Measurements from ENCODE around the gene LEKR1. TPM values are rescaled to one million over a fixed set of nuclear protein-coding genes. Genes with fewer than 3 reads are reported as not detected.
A peak's percentile ranks its signal among the peaks of the same experiment; 100 is the strongest.

The LEKR1 gene
- total and polyA plus RNA-seq, 9 of the 15 experiments (the other 6 are each of a cell fraction or from before 2014, with no cell fraction given): 0.76 to 1.8 (median 1.2) TPM

DNA sequence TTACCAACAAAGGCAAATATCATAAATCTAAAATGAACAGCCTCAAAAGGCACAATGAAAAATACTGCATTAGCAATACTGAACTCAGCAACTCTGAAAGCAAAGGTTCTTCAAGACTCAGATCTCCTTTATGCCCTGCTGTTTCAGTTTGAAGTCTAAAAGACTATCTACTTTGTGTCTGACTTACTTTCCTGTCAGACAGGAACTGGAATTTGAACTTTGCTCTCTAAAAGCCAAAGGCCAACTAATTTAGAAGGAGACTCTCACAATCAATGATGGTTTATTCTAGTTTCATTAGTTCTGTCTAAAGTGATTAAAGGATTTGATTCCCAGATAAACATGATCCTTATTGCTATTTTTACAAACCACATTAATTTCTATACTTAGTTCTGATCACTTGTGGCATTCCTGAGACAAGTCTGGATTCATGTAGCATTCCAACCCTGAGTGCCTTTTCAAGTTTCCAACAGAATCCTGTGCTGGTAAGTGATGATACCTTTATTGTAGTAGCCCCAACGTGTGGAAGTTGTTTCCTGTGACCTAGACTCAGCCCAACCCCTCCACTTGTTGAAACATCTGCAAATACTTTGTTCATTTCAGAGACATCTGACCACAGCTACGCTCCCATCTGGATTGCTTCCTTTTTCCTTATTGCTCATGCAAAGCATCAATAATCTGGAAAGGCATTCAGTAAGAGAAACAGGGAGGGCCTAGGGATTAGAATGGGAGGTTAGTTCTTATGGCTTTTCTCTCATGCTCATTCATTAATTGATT is 14.9 kb upstream of the LEKR1 start:
- no peak overlapping the region for H3K4me3 ChIP-seq
- ChIA-PET POLR2A (no interaction called here), CTCF (ENCODE audit: low intra/inter-chr PET ratio) (no interaction called here)
- H3K27ac ChIP-seq (ENCODE audit: extremely low read depth, low read depth, low read length): no peak overlapping the region
- intact Hi-C loops (cut with micrococcal nuclease): loop anchor here (5.0 to 10.0 kb wide), 2 partner anchors 134 to 256 kb away; partner anchors contain the start of gene SSR3
- TF ChIP-seq NR2C1 (IDR thresholded peaks at IDR 0.05): no peak
- TF ChIP-seq NR2C1 (tag; IDR thresholded peaks at IDR 0.05): 0 out of 2 replicates have a peak, but pooled peaks have one; percentile 15
- no peak for TF ChIP-seq E2F8 (IDR thresholded peaks at IDR 0.05; ENCODE audit: low read depth, partially characterized antibody)
- TF ChIP-seq ZKSCAN3 (CRISPR knock-in tag; IDR thresholded peaks at IDR 0.05): no peak
- no peak for TF ChIP-seq ZNF778 (CRISPR knock-in tag; IDR thresholded peaks at IDR 0.05)
- no peak for TF ChIP-seq TGIF2 (CRISPR knock-in tag; IDR thresholded peaks at IDR 0.05)
- TF ChIP-seq NR2C2 (CRISPR knock-in tag; IDR thresholded peaks at IDR 0.05): no peak
- TF ChIP-seq NR2C2 (tag; IDR thresholded peaks at IDR 0.05): 0 out of 2 replicates have a peak, but pooled peaks have one; percentile 44
- TF ChIP-seq SMAD3 (CRISPR knock-in tag; conservative IDR thresholded peaks at IDR 0.05): no peak
- TF ChIP-seq NCOA4 (IDR thresholded peaks at IDR 0.05; ENCODE audit: partially characterized antibody): no peak
- no peak for TF ChIP-seq CBFB (CRISPR knock-in tag; IDR thresholded peaks at IDR 0.05)
- H3K27me3 ChIP-seq (ENCODE audit: control insufficient read depth in 2 of 2, insufficient read depth in 2 of 2, low read length in 2 of 2): no peaks in the 10 kb centered on the region
- ATAC-seq (no peak), FAIRE-seq (no peak), DNase-seq (ENCODE audit: extremely low read depth in 1 of 4, low spot score in 3 of 4) (no peak)
- no TSS peak for BruUV-seq (replicated peaks)
- peak overlapping the region; percentile 12; the same call in 1 of the 2 replicates for H2AFZ ChIP-seq (ENCODE audit: low read depth, low read length)
- no peaks in the 10 kb centered on the region for H3K79me2 ChIP-seq (ENCODE audit: control insufficient read depth, insufficient read depth, low read length)
- H3K4me2 ChIP-seq (ENCODE audit: insufficient read depth, low read length): no peak overlapping the region; the same call in 1 of the 2 replicates
- 36% methylated on average over 2 of the region's 2 CpGs for WGBS (ENCODE audit: insufficient coverage, low coverage, missing lambda C conversion rate)
- H3K36me3 ChIP-seq (ENCODE audit: control insufficient read depth, insufficient read depth, low read length): no peaks in the 10 kb centered on the region
- H3K9me1 ChIP-seq (ENCODE audit: control insufficient read depth, insufficient read depth, low read length): no peaks in the 10 kb centered on the region
- in situ Hi-C loops (cut with MboI): no loop called here
- no peaks in the 10 kb centered on the region for H4K20me1 ChIP-seq (replicated peaks; ENCODE audit: control insufficient read depth, insufficient read depth, low read length)
- peaks cover 3 to 26% of the 10 kb centered on the region in 2 experiments; a peak in 4 of 5 replicates for H3K4me1 ChIP-seq (replicated peaks in 1 of 2; ENCODE audit: control insufficient read depth in 2 of 2, insufficient read depth in 2 of 2, low read length in 2 of 2)
- H3K9me3 ChIP-seq (replicated peaks; ENCODE audit: control insufficient read depth, insufficient read depth, low read depth, low read length): no peaks in the 10 kb centered on the region
- H3K9ac ChIP-seq (ENCODE audit: insufficient read depth in 1 of 2, low read depth in 2 of 2, low read length in 2 of 2): no peak overlapping the region

All from K562 (cell line).